ENCODE results near the gene TEX38. TPM values are rescaled to one million over a fixed set of nuclear protein-coding genes. Genes with fewer than 3 reads are reported as not detected.

Gene TEX38
- total RNA-seq, 2 experiments from 2014 or later = not detected

DNA sequence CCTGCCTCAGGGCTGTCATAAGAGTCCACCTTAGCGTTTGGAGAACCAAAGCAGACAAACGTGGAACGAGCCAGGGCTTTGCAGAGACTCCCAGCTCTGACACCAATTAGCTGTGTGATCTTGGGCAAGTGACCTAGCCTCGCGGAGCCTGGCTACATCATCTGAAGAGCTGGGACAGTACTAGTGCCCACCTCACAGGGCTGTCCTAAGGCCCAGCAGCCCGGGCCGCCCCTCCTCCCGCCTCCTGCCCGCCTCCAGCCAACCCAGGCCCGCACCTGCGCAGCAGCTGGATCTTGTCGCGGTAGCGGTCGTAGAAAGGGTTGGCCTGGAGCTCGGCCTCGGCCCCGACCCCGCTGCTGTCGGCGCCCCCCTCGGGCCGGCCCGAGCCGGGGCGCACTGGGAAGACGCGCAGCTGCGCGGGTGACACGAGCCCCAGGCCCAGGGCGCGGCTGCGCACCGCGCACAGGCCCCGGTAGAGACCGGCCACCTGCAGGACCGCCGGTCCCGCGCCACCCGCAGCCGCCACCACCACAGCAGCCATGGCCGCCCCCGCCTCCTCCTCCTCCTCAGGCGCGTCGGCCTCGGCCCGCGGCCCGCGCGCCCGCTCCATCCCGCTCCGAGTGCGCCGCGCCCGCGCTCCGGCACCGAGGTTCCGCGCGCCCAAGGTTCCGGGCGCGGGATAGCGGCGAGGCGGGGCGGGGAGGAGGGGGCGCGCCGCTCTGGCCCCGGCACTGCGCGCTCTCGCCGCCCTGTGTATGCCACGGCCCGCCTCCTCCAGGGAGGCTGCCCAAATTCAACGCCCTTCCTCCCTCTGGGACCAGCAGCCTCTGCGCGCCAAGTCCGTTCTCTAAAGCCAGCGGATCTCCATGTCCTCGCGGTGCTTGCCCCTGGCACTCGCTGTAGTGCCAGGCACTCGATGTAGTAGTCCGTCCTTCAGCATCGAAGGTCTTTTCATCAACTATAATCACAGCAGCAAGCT is 3.6 kb upstream of the TEX38 start, which contains the start of gene ATPAF1:
Gene ATPAF1 (minus strand): TSS at position 583 of the 979 bp plus-strand sequence. CDS start 42 bp downstream, at position 541.
- H3K4me3 ChIP-seq (ENCODE audit: low read length) = peak within 1 kb of the TSS; percentile 81
- ChIA-PET CTCF (interaction anchor here (0.9 to 2.7 kb wide), 2 partner anchors 51 to 64 kb away, joined by 3 to 7 read pairs; partner anchors contain the start of genes EFCAB14 and MKNK1), POLR2A (interaction anchor here (0.6 to 2.5 kb wide), 8 partner anchors 9 to 290 kb away, joined by 3 to 18 read pairs (median 6); partner anchors contain the start of genes EFCAB14, MKNK1 and MOB3C)
- H3K27ac Mint-ChIP-seq = peak within 1 kb of the TSS; percentile 69
- no peak for TF ChIP-seq CTCF (IDR thresholded peaks at IDR 0.05)
- H3K9me3 ChIP-seq (ENCODE audit: control insufficient read depth in 1 of 2, insufficient read depth in 1 of 2, low read length in 2 of 2) = no peaks in the 10 kb centered on the region
- H3K9me3 Mint-ChIP-seq = no peaks in the 10 kb centered on the region
- intact Hi-C loops (cut with DNase I, micrococcal nuclease) = loop anchor here (1.0 to 5.0 kb wide), 4 partner anchors 49 to 63 kb away; partner anchors contain the start of genes EFCAB14 (in 2 of the 2), MKNK1 (in 1 of the 2) and MOB3C (in 1 of the 2)
- H3K4me3 Mint-ChIP-seq = peak within 1 kb of the TSS; percentile 87
- H3K4me1 ChIP-seq (ENCODE audit: insufficient read depth, low read length) = peaks cover 22% of the 10 kb centered on the region
- H3K27me3 Mint-ChIP-seq = no peaks in the 10 kb centered on the region
- H3K27ac ChIP-seq (ENCODE audit: low read depth in 1 of 2, low read length in 2 of 2) = peak within 1 kb of the TSS; percentile 7 to 68
- H3K36me3 ChIP-seq (ENCODE audit: insufficient read depth, low read length) = peaks cover 21% of the 10 kb centered on the region
- DNase-seq (peak; percentile 31 to 83 (median 54)), ATAC-seq (ENCODE audit: poor library complexity) (peak; percentile 87)
- peaks cover 16% of the 10 kb centered on the region for H3K4me1 Mint-ChIP-seq (ENCODE audit: low read depth)
- H3K36me3 Mint-ChIP-seq (ENCODE audit: low read depth) = peaks cover 38% of the 10 kb centered on the region
- no peaks in the 10 kb centered on the region for H3K27me3 ChIP-seq (ENCODE audit: control insufficient read depth in 1 of 2, insufficient read depth in 2 of 2, low read length in 2 of 2)

GRCh38 chr1:46670134-46670533 is 1.5 kb upstream of the TEX38 start:
- no peak for TF ChIP-seq CTCF (IDR thresholded peaks at IDR 0.05)
- H3K9me3 ChIP-seq (ENCODE audit: control insufficient read depth in 1 of 2, insufficient read depth in 1 of 2, low read length in 2 of 2) = no peaks in the 10 kb centered on the region
- no peak for ATAC-seq (ENCODE audit: poor library complexity)
- H3K4me3 Mint-ChIP-seq = no peak overlapping the region
- H3K4me1 ChIP-seq (ENCODE audit: insufficient read depth, low read length) = peaks cover 22% of the 10 kb centered on the region
- ChIA-PET POLR2A (no interaction called here), CTCF (no interaction called here)
- H3K36me3 Mint-ChIP-seq (ENCODE audit: low read depth) = peaks cover 19% of the 10 kb centered on the region
- no peaks in the 10 kb centered on the region for H3K27me3 ChIP-seq (ENCODE audit: control insufficient read depth in 1 of 2, insufficient read depth in 2 of 2, low read length in 2 of 2)
- H3K27ac Mint-ChIP-seq = no peak overlapping the region
- peaks cover 20% of the 10 kb centered on the region for H3K4me1 Mint-ChIP-seq (ENCODE audit: low read depth)
- no peak overlapping the region for H3K27ac ChIP-seq (ENCODE audit: low read depth in 1 of 2, low read length in 2 of 2)
- no peak overlapping the region for H3K4me3 ChIP-seq (ENCODE audit: low read length)
- H3K27me3 Mint-ChIP-seq = no peaks in the 10 kb centered on the region
- DNase-seq = no peak
- H3K9me3 Mint-ChIP-seq = no peaks in the 10 kb centered on the region
- intact Hi-C loops (cut with DNase I, micrococcal nuclease) = no loop called here
- H3K36me3 ChIP-seq (ENCODE audit: insufficient read depth, low read length) = peaks cover 15% of the 10 kb centered on the region

DNA sequence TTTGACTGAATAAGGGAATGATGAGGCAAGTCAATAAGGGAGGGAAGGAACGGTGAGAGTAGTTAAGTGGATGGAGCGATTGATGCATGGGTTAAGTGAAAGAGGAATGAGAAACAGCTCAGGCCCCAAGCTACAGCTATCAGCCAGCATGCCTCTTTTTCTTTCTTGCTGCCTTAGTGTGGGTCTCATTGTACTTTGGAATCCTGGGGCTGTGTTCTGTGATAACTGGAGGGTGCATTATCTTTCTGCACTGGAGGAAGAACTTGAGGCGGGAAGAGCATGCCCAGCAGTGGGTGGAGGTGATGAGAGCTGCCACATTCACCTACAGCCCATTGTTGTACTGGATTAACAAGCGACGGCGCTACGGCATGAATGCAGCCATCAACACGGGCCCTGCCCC is 1.0 kb downstream of the TEX38 start:
- H3K27ac Mint-ChIP-seq = peak overlapping the region; percentile 24
- ATAC-seq (ENCODE audit: poor library complexity) (no peak), DNase-seq (no peak)
- Histone ChIP-seq H3K4me1 (ENCODE audit: insufficient read depth, low read length) (peaks cover 17% of the 10 kb centered on the region), H3K4me3 (ENCODE audit: low read length) (no peak overlapping the region), H3K27me3 (ENCODE audit: control insufficient read depth in 1 of 2, insufficient read depth in 2 of 2, low read length in 2 of 2) (no peaks in the 10 kb centered on the region), H3K36me3 (ENCODE audit: insufficient read depth, low read length) (peaks cover 16% of the 10 kb centered on the region), H3K27ac (ENCODE audit: low read depth in 1 of 2, low read length in 2 of 2) (no peak overlapping the region), H3K9me3 (ENCODE audit: control insufficient read depth in 1 of 2, insufficient read depth in 1 of 2, low read length in 2 of 2) (no peaks in the 10 kb centered on the region)
- H3K27me3 Mint-ChIP-seq = no peaks in the 10 kb centered on the region
- POLR2A ChIA-PET = interaction anchor here (1.3 kb wide), 1 partner anchor 69 kb away, joined by 3 read pairs; the partner anchor contains the start of gene MKNK1
- no peak for TF ChIP-seq CTCF (IDR thresholded peaks at IDR 0.05)
- H3K36me3 Mint-ChIP-seq (ENCODE audit: low read depth) = peaks cover 29% of the 10 kb centered on the region
- intact Hi-C loops (cut with DNase I, micrococcal nuclease) = no loop called here
- CTCF ChIA-PET = no interaction called here
- no peaks in the 10 kb centered on the region for H3K9me3 Mint-ChIP-seq
- no peak overlapping the region for H3K4me3 Mint-ChIP-seq
- peaks cover 24% of the 10 kb centered on the region for H3K4me1 Mint-ChIP-seq (ENCODE audit: low read depth)

Measured in CD4-positive, alpha-beta T cell (primary cell).